VCaP (cell line): Measurements from ENCODE around the gene SPG7.

ENCODE experiments used
- H3K27ac ChIP-seq: fragments of 450-650 bp; 2 replicates; pipeline ENCODE4 v1.5.1; 2017
- TF ChIP-seq, protein P1 (sequence below): fragments of 450-650 bp; conservative IDR thresholded peaks from 2 replicates; pipeline ENCODE4 v1.5.1; 2017; ENCODE audit warnings: mild to moderate bottlenecking, moderate library complexity

SPG7 gene

DNA sequence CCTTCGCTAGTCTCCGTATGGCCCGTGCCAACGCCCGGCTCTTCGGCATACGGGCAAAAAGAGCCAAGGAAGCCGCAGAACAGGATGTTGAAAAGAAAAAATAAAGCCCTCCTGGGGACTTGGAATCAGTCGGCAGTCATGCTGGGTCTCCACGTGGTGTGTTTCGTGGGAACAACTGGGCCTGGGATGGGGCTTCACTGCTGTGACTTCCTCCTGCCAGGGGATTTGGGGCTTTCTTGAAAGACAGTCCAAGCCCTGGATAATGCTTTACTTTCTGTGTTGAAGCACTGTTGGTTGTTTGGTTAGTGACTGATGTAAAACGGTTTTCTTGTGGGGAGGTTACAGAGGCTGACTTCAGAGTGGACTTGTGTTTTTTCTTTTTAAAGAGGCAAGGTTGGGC, 54.7 kb downstream of the SPG7 start:
- TF ChIP-seq, protein P1, sequence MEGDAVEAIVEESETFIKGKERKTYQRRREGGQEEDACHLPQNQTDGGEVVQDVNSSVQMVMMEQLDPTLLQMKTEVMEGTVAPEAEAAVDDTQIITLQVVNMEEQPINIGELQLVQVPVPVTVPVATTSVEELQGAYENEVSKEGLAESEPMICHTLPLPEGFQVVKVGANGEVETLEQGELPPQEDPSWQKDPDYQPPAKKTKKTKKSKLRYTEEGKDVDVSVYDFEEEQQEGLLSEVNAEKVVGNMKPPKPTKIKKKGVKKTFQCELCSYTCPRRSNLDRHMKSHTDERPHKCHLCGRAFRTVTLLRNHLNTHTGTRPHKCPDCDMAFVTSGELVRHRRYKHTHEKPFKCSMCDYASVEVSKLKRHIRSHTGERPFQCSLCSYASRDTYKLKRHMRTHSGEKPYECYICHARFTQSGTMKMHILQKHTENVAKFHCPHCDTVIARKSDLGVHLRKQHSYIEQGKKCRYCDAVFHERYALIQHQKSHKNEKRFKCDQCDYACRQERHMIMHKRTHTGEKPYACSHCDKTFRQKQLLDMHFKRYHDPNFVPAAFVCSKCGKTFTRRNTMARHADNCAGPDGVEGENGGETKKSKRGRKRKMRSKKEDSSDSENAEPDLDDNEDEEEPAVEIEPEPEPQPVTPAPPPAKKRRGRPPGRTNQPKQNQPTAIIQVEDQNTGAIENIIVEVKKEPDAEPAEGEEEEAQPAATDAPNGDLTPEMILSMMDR, result no peak
- peak overlapping the region; percentile 79; the same call in 1 of the 2 replicates for H3K27ac ChIP-seq

DNA sequence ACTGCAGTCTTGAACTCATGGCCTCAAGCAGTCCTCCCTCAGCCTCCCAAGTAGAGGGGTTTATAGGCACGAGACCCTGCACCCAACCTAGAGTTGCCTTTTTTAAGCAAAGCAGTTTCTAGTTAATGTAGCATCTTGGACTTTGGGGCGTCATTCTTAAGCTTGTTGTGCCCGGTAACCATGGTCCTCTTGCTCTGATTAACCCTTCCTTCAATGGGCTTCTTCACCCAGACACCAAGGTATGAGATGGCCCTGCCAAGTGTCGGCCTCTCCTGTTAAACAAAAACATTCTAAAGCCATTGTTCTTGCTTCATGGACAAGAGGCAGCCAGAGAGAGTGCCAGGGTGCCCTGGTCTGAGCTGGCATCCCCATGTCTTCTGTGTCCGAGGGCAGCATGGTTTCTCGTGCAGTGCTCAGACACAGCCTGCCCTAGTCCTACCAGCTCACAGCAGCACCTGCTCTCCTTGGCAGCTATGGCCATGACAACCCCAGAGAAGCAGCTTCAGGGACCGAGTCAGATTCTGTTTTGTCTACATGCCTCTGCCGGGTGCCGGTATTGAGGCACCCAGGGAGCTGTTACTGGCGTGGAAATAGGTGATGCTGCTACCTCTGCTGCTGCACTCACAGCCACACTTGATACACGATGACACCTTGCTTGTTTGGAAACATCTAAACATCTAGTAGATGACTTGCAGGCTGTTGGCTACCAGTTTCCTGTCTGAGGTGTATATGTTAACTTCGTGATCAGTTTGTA, 55.6 kb downstream of the SPG7 start:
- TF ChIP-seq, protein P1, result no peak
- H3K27ac ChIP-seq, result no peak overlapping the region

DNA sequence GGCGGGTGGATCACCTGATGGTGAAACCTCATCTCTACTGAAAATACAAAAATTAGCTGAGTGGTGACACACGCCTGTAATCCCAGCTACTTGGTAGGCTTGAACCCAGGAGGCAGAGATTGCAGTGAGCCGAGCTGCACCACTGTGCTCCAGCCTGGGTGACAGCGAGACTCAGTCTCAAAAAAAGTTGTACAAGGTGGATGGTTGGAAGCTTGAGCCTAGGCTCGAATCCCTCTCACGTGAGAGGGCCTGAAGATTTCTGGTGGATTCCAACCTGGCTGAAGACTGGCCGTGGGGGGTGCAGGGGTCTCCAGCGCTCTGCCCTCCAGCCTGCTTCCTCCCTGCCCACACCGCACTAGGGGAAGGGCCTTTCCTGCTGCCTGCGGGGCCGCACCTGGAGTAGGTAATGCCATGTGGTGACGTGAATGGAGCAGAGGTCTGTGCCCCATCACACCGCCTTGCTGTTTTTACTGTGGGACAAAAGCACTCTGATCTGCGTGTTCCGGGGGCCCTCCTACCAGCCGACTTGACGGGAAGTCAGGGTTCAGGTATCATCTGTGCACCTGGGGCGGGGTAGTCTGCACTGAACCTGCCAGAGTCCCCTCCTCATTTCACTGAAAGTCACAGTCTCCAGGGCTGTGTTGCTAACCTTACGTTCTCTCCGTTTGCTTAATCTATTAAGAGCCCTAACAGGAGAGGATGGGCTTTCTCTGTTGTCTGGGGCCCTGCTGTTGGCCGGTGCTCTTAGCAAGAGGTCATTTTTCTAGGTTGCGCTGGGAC, 56.5 kb downstream of the SPG7 start:
- TF ChIP-seq, protein P1, result no peak
- no peak overlapping the region; the same call in 1 of the 2 replicates for H3K27ac ChIP-seq

DNA sequence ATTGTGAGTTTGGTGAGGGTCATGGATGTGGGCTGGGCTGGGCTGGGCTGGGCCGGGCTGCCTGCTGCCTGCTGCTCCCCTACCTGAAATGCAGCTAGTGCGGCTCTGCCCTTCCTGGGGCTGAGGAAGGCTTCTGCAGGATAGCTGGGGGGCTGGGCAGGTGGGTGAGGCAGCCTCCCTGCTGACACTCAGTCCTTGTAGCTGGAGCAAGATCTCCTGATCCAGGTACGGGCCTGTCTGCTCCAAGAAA, 57.0 kb downstream of the SPG7 start:
- H3K27ac ChIP-seq, result peak overlapping the region; percentile 43
- TF ChIP-seq, protein P1, result no peak

DNA sequence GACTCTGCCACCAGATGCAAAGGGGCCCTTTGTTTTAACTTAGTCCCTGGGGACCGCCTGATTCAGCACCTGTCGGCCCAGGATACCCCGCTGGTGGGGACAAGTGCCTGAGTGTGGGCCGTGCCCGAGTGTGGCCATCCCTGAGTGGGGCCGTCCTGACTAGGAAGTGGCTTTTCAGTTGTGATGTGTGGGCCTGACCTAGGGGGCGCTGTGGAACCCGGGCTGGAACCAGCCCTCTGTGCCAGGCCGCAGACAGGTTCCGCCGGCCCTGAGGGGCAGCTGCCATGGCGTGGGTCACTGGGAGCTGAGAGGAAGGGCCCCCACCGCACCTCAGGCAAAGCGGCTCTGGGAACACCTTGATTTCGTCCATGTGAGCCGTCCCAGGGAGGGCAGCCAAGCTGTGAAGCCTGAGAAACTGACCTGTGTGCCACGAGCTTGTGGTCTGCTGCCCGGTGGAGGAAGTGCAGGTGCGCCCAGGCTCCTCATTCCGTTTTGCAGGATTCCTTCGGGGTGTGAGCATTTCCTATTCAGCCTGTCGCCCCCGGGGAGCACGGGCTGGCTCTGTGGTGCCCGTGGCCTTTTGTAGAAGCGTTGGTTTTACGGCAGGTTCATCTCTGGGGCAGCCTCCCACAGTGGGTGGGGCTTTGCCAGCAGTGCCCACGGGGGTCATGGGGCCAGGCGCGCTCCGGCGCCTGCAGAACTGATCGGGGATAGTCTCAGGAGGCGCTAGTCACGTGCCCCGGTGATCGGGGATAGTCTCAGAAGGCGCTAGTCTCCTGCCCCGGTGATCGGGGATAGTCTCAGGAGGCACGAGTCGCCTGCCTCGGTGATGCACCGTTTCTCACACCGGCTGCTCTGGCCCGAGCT, 57.5 kb downstream of the SPG7 start:
- TF ChIP-seq, protein P1, result peak; percentile 49
- H3K27ac ChIP-seq, result peak overlapping the region; percentile 43

DNA sequence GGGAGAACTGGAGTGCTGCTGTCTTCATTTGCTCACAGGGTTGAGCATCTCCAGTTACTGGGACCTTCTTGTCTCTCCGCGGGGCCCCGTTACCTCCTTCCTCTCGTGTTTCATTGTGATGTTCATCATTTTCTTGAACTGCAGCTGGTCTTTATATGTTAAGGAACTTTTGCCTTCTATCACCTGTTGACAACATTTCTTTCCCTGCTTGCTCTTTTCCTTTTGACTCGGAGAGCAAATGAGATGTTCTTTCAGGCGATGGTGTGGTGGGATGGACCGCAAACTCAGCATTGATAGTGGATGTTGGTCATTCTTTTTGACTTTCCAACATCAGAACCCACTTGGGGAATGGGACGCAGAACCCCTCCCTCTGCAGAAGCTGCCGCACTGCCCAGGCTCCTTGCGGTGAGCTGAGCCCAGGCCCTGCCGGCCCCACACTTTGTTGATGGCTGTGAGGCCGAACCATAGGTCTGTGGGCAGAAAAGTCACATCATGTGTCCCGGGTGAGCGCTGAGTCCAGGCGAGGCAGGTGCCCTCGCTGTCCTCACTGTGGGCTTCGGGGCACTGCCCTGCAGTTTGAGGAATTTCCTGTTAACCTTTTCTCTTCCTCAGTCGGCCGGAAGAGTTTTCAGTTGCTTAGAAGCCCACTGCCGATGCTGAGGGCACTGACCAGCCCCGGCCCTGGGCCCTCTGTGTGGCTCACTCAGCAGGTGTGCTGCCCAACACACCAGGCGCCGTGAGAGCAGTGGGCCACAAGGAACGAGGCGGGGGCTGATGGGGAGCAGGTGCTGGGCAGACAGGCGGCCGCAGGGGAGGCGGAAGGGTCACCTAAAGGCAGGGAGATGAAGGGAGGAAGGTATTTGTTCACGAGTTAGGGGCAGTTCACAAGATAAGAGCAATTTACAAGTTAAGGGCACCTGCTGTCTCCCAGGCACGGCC, 59.7 kb downstream of the SPG7 start:
- H3K27ac ChIP-seq, result no peak overlapping the region
- TF ChIP-seq, protein P1, result no peak
